ENCODE measurements around the gene FLRT2. TPM values are rescaled to one million over a fixed set of nuclear protein-coding genes. Genes with fewer than 3 reads are reported as not detected.

The FLRT2 gene
- total and polyA plus RNA-seq, 4 donors = 0.46 to 91.4 (median 14.0) TPM

GRCh38 chr14:85602345-85602744 is 72.4 kb downstream of the FLRT2 start:
- DNase-seq = no peak

GRCh38 chr14:85604021-85604420 is 74.1 kb downstream of the FLRT2 start:
- Histone ChIP-seq H3K27ac (ENCODE audit: low read depth in 1 of 2, low read length in 2 of 2) (no peak overlapping the region), H3K9me3 (ENCODE audit: control insufficient read depth, low read length) (no peaks in the 10 kb centered on the region), H3K36me3 (ENCODE audit: control insufficient read depth in 1 of 2, insufficient read depth in 2 of 2, low read length in 1 of 2) (no peaks in the 10 kb centered on the region), H3K4me1 (ENCODE audit: control insufficient read depth in 1 of 2, insufficient read depth in 2 of 2, low read length in 2 of 2) (no peaks in the 10 kb centered on the region), H3K4me3 (ENCODE audit: low read length in 2 of 2) (no peak overlapping the region), H3K27me3 (ENCODE audit: control insufficient read depth in 1 of 2, insufficient read depth in 2 of 2, low read length in 1 of 2) (no peaks in the 10 kb centered on the region)
- DNase-seq = no peak
- 94 to 95% methylated on average over 4 of the region's 4 CpGs for WGBS, 2 donors
- intact Hi-C loops (cut with DNase I) = no loop called here
- no peak for ATAC-seq (ENCODE audit: low FRiP score)

More at GRCh38 chr14:85602345-85602744, 72.4 kb downstream of the FLRT2 start:
- Histone ChIP-seq H3K9me3 (ENCODE audit: control insufficient read depth, low read length) (no peaks in the 10 kb centered on the region), H3K27me3 (ENCODE audit: control insufficient read depth in 1 of 2, insufficient read depth in 2 of 2, low read length in 1 of 2) (no peaks in the 10 kb centered on the region), H3K4me1 (ENCODE audit: control insufficient read depth in 1 of 2, insufficient read depth in 2 of 2, low read length in 2 of 2) (no peaks in the 10 kb centered on the region), H3K36me3 (ENCODE audit: control insufficient read depth in 1 of 2, insufficient read depth in 2 of 2, low read length in 1 of 2) (no peaks in the 10 kb centered on the region), H3K4me3 (ENCODE audit: low read length in 2 of 2) (no peak overlapping the region), H3K27ac (ENCODE audit: low read depth in 1 of 2, low read length in 2 of 2) (no peak overlapping the region)
- intact Hi-C loops (cut with DNase I) = no loop called here
- ATAC-seq (ENCODE audit: low FRiP score) = no peak
- 88 to 90% methylated on average over 6 of the region's 6 CpGs for WGBS, 2 donors

GRCh38 chr14:85604714-85605113 is 74.8 kb downstream of the FLRT2 start:
- H3K9me3 ChIP-seq (ENCODE audit: control insufficient read depth, low read length) = no peaks in the 10 kb centered on the region
- no peaks in the 10 kb centered on the region for H3K36me3 ChIP-seq (ENCODE audit: control insufficient read depth in 1 of 2, insufficient read depth in 2 of 2, low read length in 1 of 2)
- no peaks in the 10 kb centered on the region for H3K4me1 ChIP-seq (ENCODE audit: control insufficient read depth in 1 of 2, insufficient read depth in 2 of 2, low read length in 2 of 2)
- DNase-seq = no peak
- WGBS, 2 donors = 9 to 15% methylated on average over 2 of the region's 2 CpGs
- ATAC-seq (ENCODE audit: low FRiP score) = no peak
- H3K27me3 ChIP-seq (ENCODE audit: control insufficient read depth in 1 of 2, insufficient read depth in 2 of 2, low read length in 1 of 2) = no peaks in the 10 kb centered on the region
- H3K27ac ChIP-seq (ENCODE audit: low read depth in 1 of 2, low read length in 2 of 2) = no peak overlapping the region
- no peak overlapping the region for H3K4me3 ChIP-seq (ENCODE audit: low read length in 2 of 2)
- intact Hi-C loops (cut with DNase I) = no loop called here

GRCh38 chr14:85607651-85608081 is 77.7 kb downstream of the FLRT2 start:
- WGBS, 2 donors = 69 to 78% methylated on average over 3 of the region's 3 CpGs
- Histone ChIP-seq H3K36me3 (ENCODE audit: control insufficient read depth in 1 of 2, insufficient read depth in 2 of 2, low read length in 1 of 2) (no peaks in the 10 kb centered on the region), H3K4me1 (ENCODE audit: control insufficient read depth in 1 of 2, insufficient read depth in 2 of 2, low read length in 2 of 2) (no peaks in the 10 kb centered on the region), H3K27ac (ENCODE audit: low read depth in 1 of 2, low read length in 2 of 2) (no peak overlapping the region), H3K9me3 (ENCODE audit: control insufficient read depth, low read length) (no peaks in the 10 kb centered on the region), H3K4me3 (ENCODE audit: low read length in 2 of 2) (no peak overlapping the region), H3K27me3 (ENCODE audit: control insufficient read depth in 1 of 2, insufficient read depth in 2 of 2, low read length in 1 of 2) (no peaks in the 10 kb centered on the region)
- DNase-seq (no peak), ATAC-seq (ENCODE audit: low FRiP score) (peak; percentile 5)
- intact Hi-C loops (cut with DNase I) = no loop called here

GRCh38 chr14:85613496-85613895 is 83.6 kb downstream of the FLRT2 start:
- H3K4me1 ChIP-seq (ENCODE audit: control insufficient read depth in 1 of 2, insufficient read depth in 2 of 2, low read length in 2 of 2) = no peaks in the 10 kb centered on the region
- no peaks in the 10 kb centered on the region for H3K27me3 ChIP-seq (ENCODE audit: control insufficient read depth in 1 of 2, insufficient read depth in 2 of 2, low read length in 1 of 2)
- DNase-seq (no peak), ATAC-seq (ENCODE audit: low FRiP score) (no peak)
- 91 to 94% methylated on average over 5 of the region's 5 CpGs for WGBS, 2 donors
- no peaks in the 10 kb centered on the region for H3K9me3 ChIP-seq (ENCODE audit: control insufficient read depth, low read length)
- H3K27ac ChIP-seq (ENCODE audit: low read depth in 1 of 2, low read length in 2 of 2) = no peak overlapping the region
- H3K36me3 ChIP-seq (ENCODE audit: control insufficient read depth in 1 of 2, insufficient read depth in 2 of 2, low read length in 1 of 2) = peaks cover 0 to 1% of the 10 kb centered on the region in 2 donors
- H3K4me3 ChIP-seq (ENCODE audit: low read length in 2 of 2) = no peak overlapping the region
- intact Hi-C loops (cut with DNase I) = no loop called here

- no peaks in the 10 kb centered on the region for H3K9me3 ChIP-seq (ENCODE audit: control insufficient read depth, low read length)
- 73 to 81% methylated on average over 5 of the region's 5 CpGs for WGBS, 2 donors
- H3K27me3 ChIP-seq (ENCODE audit: control insufficient read depth in 1 of 2, insufficient read depth in 2 of 2, low read length in 1 of 2) = no peaks in the 10 kb centered on the region
- ATAC-seq (ENCODE audit: low FRiP score) (no peak), DNase-seq (no peak)
- intact Hi-C loops (cut with DNase I) = no loop called here
- H3K27ac ChIP-seq (ENCODE audit: low read depth in 1 of 2, low read length in 2 of 2) = no peak overlapping the region
- H3K4me3 ChIP-seq (ENCODE audit: low read length in 2 of 2) = no peak overlapping the region
- H3K4me1 ChIP-seq (ENCODE audit: control insufficient read depth in 1 of 2, insufficient read depth in 2 of 2, low read length in 2 of 2) = no peaks in the 10 kb centered on the region
- H3K36me3 ChIP-seq (ENCODE audit: control insufficient read depth in 1 of 2, insufficient read depth in 2 of 2, low read length in 1 of 2) = peaks cover 0 to 1% of the 10 kb centered on the region in 2 donors
Observed at GRCh38 chr14:85616386-85616885, 86.5 kb downstream of the FLRT2 start.

GRCh38 chr14:85616886-85617285 is 86.9 kb downstream of the FLRT2 start:
- H3K9me3 ChIP-seq (ENCODE audit: control insufficient read depth, low read length) = no peaks in the 10 kb centered on the region
- intact Hi-C loops (cut with DNase I) = no loop called here

GRCh38 chr14:85617791-85618190 is 87.8 kb downstream of the FLRT2 start:
- intact Hi-C loops (cut with DNase I) = no loop called here
- no peak overlapping the region for H3K4me3 ChIP-seq (ENCODE audit: low read length in 2 of 2)

More at GRCh38 chr14:85616886-85617285, 86.9 kb downstream of the FLRT2 start:
- no peak overlapping the region for H3K4me3 ChIP-seq (ENCODE audit: low read length in 2 of 2)
- 55 to 70% methylated on average over 2 of the region's 2 CpGs for WGBS, 2 donors
- H3K27me3 ChIP-seq (ENCODE audit: control insufficient read depth in 1 of 2, insufficient read depth in 2 of 2, low read length in 1 of 2) = no peaks in the 10 kb centered on the region
- no peaks in the 10 kb centered on the region for H3K4me1 ChIP-seq (ENCODE audit: control insufficient read depth in 1 of 2, insufficient read depth in 2 of 2, low read length in 2 of 2)
- peaks cover 0 to 1% of the 10 kb centered on the region in 2 donors for H3K36me3 ChIP-seq (ENCODE audit: control insufficient read depth in 1 of 2, insufficient read depth in 2 of 2, low read length in 1 of 2)
- no peak for DNase-seq
- no peak for ATAC-seq (ENCODE audit: low FRiP score)
- H3K27ac ChIP-seq (ENCODE audit: low read depth in 1 of 2, low read length in 2 of 2) = no peak overlapping the region

GRCh38 chr14:85618390-85618789 is 88.4 kb downstream of the FLRT2 start:
- intact Hi-C loops (cut with DNase I) = no loop called here
- ATAC-seq (ENCODE audit: low FRiP score) (no peak), DNase-seq (no peak)
- Histone ChIP-seq H3K36me3 (ENCODE audit: control insufficient read depth in 1 of 2, insufficient read depth in 2 of 2, low read length in 1 of 2) (peaks cover 0 to 3% of the 10 kb centered on the region in 2 donors), H3K4me1 (ENCODE audit: control insufficient read depth in 1 of 2, insufficient read depth in 2 of 2, low read length in 2 of 2) (no peaks in the 10 kb centered on the region), H3K27ac (ENCODE audit: low read depth in 1 of 2, low read length in 2 of 2) (no peak overlapping the region), H3K27me3 (ENCODE audit: control insufficient read depth in 1 of 2, insufficient read depth in 2 of 2, low read length in 1 of 2) (no peaks in the 10 kb centered on the region), H3K4me3 (ENCODE audit: low read length in 2 of 2) (no peak overlapping the region), H3K9me3 (ENCODE audit: control insufficient read depth, low read length) (no peaks in the 10 kb centered on the region)
- 85 to 90% methylated on average over 4 of the region's 4 CpGs for WGBS, 2 donors

More at GRCh38 chr14:85617791-85618190, 87.8 kb downstream of the FLRT2 start:
- Histone ChIP-seq H3K36me3 (ENCODE audit: control insufficient read depth in 1 of 2, insufficient read depth in 2 of 2, low read length in 1 of 2) (peaks cover 0 to 3% of the 10 kb centered on the region in 2 donors), H3K4me1 (ENCODE audit: control insufficient read depth in 1 of 2, insufficient read depth in 2 of 2, low read length in 2 of 2) (no peaks in the 10 kb centered on the region), H3K9me3 (ENCODE audit: control insufficient read depth, low read length) (no peaks in the 10 kb centered on the region), H3K27ac (ENCODE audit: low read depth in 1 of 2, low read length in 2 of 2) (no peak overlapping the region), H3K27me3 (ENCODE audit: control insufficient read depth in 1 of 2, insufficient read depth in 2 of 2, low read length in 1 of 2) (no peaks in the 10 kb centered on the region)
- ATAC-seq (ENCODE audit: low FRiP score) = no peak
- DNase-seq = no peak
- WGBS, 2 donors = 91 to 100% methylated on average over 2 of the region's 2 CpGs
